ENCODE results near the gene ISOC2.
A peak's percentile ranks its signal among the peaks of the same experiment; 100 is the strongest.
"Not testable (repeated sequence)": the region's sequence is repeated elsewhere in the genome, so short reads cannot be mapped to it uniquely, and the experiment has no call there.

Gene ISOC2

DNA sequence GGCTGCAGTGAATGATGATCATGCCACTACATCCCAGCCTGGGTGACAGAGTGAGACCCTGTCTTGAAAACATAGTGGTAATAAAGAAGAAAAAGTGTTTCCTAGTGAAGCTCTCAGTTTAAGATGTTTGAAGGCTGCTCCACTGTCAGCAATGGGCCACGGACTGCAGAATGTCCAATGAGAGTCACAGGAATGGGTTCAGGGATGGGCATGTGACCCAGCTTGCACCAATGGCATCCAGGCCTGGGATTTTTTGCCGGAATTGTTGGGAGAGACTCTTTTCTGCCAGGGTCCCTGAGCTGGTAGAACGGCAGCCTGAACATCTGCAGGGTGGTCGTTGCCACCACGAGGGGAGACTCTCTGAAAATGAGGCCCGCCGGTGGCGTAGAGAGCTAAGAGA is 24.6 kb downstream of the ISOC2 start:
- no peak for DNase-seq

DNA sequence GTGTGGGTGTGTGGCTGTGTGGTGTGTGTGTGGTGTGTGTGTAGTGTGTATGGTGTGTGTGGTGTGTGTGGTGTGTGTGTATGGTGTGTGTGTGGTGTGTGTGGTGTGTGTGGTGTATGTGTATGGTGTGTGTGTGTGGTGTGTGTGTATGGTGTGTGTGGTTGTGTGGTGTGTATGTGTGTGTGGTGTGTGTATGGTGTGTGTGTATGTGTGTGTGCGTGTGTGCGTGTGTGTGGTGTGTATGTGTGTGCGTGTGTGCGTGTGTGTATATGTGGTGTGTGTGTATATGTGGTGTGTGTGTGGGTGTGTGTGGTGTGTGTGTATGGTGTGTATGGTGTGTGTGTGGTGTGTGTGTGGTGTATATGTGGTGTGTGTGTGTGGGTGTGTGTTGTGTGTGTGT is 26.4 kb downstream of the ISOC2 start:
- no peak for DNase-seq

- DNase-seq = no peak
Measured at GRCh38 chr19:55434356-55434919, 27.0 kb downstream of the ISOC2 start.

DNA sequence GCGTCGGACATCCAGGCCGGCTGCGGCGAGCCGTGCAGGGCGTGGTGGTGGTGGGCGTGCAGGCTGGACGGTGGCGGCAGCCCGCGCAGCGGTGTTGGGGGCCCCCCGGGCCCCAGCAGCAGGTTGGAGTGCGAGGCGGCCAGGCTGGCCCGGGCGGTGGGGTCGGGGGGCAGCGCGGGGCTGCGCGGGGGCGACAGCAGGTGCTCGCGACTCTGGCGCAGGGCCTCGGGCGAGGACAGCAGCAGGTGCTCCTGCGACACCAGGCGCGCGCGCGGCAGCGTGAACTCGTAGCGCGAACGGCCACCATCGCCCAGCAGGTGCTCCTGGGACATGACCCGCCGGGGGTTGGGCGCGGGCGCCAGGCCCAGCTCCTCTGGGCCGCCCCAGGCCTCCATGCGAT is 28.1 kb downstream of the ISOC2 start:
- DNase-seq = no peak

DNA sequence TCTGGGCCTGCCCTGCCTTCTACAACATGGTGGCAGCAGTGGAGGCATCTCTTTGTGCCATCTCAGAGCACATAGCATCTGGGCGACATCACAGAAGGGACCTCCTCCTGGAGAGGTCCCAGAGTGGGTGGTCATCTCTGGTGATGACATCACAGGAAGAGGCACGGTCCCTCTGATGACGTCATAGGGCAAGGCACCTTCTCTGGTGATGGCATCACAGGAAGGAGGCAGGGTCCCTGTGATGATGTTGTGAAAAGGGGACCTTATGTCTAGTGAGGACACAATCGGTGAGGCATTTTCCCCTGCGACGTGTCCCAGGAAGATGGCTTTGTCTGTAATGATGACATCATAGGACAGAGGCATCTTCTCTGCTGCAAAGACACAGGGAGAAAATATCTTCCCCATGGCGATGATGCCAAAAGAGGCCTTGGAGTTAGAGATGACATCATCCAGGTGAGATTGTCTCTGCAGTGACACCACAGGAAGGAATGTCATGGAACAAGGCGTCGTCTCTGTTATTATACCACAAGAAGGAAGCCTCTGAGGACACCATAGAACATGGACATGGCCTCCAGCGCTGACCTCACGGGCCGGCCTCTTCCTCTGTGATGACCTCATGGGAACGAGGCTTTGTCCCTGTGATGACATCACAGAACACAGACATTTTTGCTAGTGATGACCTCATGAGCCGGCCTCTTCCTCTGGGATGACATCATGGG is 29.0 kb downstream of the ISOC2 start:
- no peak for DNase-seq

GRCh38 chr19:55431183-55431582 is 30.3 kb downstream of the ISOC2 start:
- DNase-seq = no peak

- no peak for DNase-seq
Measured at GRCh38 chr19:55426042-55426441, 35.4 kb downstream of the ISOC2 start.

GRCh38 chr19:55424518-55424917 is 36.9 kb downstream of the ISOC2 start:
- DNase-seq = no peak

- no peak for DNase-seq
Measured at GRCh38 chr19:55423225-55424005, 38.0 kb downstream of the ISOC2 start.

DNA sequence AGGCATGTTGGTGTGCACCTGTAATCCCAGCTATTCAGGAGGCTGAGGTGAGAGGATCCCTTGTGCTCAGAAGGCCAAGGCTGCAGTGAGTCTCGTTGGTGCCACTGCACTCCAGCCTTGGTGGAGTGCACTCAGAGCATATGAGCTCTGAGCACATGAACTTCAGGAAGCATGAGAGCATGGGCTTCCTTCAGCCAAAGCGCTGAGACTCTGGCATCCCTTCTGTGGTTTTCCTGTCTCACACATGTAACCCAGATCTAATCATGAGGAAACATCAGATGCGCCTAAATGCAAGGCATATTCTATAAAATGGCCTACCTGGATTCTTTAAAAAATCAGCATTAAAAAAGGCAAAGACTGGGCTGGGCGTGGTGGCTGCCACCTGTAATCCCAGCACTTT is 40.2 kb downstream of the ISOC2 start:
- DNase-seq = not testable (repeated sequence)

DNA sequence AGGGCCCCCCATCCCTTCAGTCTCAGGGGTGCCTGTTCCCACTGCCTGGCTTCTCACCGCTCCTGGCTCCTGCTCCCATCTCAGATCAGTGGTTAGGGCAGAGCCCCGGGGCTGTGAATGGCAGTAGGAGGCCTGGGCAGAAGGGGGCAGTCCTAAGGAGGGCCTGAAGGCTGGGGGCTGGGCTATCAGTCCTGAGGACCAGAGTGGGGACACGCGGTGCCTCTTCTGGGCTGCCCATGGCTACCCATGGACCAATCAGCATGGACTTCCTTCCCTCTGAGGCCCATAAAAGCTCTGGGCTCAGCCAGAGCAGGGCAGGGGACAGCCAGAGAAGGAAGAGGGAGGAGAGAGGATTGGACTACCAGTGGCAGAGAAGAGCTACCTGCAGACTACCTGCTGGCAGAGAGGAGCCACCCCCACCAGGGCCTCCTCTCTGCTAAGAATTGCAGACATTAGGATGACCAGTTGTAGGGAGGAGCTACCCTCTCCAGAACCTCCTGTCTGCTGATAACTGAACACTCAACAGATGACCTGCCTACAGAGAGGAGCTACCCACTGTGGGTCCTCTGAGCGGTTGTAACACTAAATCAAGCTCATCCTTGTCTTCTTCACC is 41.7 kb downstream of the ISOC2 start:
- no peak for DNase-seq

DNA sequence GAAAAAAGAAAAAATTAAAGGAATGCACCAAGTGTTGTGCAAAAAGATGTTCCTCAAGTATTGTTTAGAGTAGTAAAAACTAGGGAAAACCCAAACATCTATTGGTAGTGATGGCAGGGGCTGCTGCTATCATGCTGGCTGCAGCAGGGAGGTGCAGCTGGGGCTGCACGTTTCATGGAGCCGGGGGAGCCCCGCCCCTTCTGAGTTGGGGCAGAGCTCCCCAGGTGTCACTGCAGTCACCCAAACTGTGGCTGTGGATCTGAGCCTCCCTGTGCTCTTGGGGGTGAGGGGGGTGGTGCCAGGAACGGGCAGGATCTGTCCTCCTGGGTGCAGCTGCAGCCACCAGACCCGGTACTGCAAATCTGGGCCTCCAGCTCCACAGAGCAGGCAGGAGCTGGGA is 42.3 kb downstream of the ISOC2 start:
- DNase-seq = no peak

- DNase-seq = peak; percentile 60
Measured at GRCh38 chr19:55418185-55418584, 43.3 kb downstream of the ISOC2 start.

GRCh38 chr19:55410168-55410567 is 51.3 kb downstream of the ISOC2 start:
- no peak for DNase-seq

DNA sequence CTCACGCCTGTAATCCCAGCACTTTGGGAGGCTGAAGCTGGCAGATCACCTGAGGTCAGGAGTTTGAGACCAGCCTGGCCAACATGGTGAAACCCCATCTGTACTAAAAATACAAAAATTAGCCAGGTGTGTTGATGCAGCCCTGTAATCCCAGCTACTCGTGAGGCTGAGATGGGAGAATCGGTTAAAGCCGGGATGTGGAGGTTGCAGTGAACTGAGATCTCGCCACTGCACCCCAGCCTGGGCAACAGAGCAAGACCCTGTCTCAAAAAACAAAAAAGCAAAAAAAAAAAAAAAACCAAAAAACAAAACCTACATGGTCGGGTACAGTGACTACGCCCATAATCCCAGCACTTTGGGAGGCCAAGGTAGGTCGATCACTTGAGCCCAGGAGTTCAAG is 52.3 kb downstream of the ISOC2 start:
- not testable (repeated sequence) for DNase-seq

- DNase-seq = no peak
Measured at GRCh38 chr19:55408533-55408872, 52.9 kb downstream of the ISOC2 start.

DNA sequence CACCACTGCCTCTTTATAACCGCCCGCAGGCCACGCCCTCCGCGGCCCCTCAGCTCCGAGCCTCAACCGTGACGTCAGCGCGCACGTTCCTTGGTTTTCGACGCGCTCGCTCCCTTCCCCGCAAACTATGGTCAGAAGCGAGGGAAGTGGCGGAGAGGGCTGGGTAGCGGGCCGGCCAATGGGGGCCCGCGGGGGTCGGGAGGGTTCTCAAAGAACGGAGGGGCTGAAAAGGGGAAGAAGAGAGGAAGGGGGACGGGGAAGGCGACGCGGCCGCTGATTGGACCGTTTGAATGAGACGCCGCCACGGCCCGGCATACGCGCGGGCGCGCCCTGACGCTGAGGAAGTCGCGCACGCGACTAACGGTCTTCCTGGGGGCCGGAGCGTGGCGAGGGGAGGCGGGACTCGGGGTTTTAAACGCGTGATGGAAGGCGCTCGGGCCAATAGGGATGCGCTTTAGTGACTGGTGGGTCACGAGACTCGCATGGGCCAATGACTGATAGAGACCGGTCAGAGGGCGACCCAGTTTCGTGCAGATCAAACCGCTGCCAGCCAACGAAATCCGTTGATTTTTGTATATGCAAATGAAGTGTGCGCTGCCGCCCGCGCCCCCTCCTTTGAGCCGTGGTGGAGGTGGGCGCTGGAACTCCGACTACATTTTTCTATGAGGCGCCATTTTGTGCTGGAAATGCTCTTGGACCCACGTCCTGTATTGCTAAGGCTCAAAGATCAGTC is 53.5 kb downstream of the ISOC2 start:
- DNase-seq = peak; percentile 100

GRCh38 chr19:55407550-55407799 is 54.0 kb downstream of the ISOC2 start, which contains the start of gene UBE2S:
UBE2S (minus strand) TSS chr19:55407788; CDS start chr19:55407589, 199 bp downstream.
- not testable (repeated sequence) for DNase-seq

GRCh38 chr19:55406826-55407549 is 54.5 kb downstream of the ISOC2 start:
- no peak for DNase-seq

- DNase-seq = no peak
Measured at GRCh38 chr19:55406091-55406825, 55.2 kb downstream of the ISOC2 start.

DNA sequence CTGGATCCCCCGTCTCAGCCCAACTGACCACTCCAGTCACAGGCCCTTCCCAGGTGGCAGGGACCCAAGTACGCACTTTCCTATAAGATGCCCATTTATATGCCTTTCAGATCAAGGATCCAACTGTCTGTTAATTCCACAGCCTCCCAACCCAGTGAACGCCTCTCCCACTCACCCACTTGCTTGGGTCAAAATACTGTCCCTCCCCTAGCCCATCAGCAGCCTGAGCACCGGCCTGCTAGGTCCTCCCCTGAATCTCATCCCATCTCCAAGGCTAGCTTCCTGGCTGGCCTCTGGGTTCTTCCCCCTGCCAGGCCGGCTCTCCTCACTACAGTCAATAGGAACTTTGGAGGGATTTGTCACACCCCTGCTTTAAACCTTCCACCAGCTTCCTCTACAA is 55.8 kb downstream of the ISOC2 start:
- DNase-seq = no peak

All from NCI-H1105 treated with DMSO at 0.1 percent for 48 hours (cell line).